Gastrocnemius medialis (tissue), 4 donors: ENCODE results near the gene C1QTNF7.

ENCODE experiments used
- POLR2A ChIP-seq, 2 donors: fragments of 450-650 bp; IDR thresholded peaks; one replicate each; pipeline ENCODE4 v1.6.1; 2017; ENCODE audit warnings: antibody characterized with exemption in 2 of 2, mild to moderate bottlenecking in 2 of 2, moderate library complexity in 2 of 2
- TF ChIP-seq, protein P1 (sequence below), 5 experiments: fragments of 450-650 bp in 3 of 5; fragments of 200-600 bp in 2 of 5; sonication (generic) in 2 of 5; IDR thresholded peaks in 4 of 5; conservative IDR thresholded peaks in 1 of 5; 1 replicate in 4 of 5; 2 replicates in 1 of 5; pipeline ENCODE4 v1.5.1; 2016 to 2019; ENCODE audit warnings: antibody characterized with exemption in 5 of 5, mild to moderate bottlenecking in 3 of 5, moderate library complexity in 3 of 5

DNA sequence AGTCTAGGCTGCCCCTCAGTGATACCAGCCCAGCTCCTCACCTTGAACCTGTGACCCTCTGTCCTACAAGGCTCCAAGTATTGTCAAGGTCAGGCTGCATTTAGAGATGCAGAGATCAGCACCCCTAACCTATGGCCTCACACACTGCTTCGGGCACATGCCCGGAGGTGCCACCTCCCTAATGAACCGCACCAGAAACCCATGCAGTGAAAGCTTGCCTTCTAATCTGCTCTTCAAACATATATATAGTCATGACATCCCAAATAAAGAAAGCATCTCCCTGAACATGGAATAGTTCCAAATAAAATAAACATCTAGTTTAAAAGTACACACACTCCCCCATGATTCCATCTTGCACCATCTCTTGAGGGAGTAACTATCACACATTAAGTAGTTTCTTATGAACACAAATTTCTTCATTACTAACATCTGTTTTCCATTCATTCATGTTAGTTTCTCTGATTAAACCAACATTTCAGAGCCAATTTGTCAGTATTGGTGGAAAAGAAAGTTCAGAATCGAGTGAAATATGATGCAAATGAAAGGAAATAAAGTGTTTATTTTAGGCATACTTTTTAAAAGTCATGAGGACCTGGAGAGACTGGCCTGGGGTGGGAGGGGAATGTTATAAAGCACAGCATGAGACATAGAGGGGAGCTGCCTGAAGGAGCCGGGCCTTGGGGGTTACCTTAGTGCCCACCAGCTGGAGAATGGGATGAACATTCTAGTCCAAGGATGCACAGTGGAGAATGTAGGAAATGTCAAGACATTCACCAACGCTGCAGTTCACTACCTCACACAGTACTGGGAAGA is 61.0 kb downstream of the C1QTNF7 start:
- TF ChIP-seq, protein P1, sequence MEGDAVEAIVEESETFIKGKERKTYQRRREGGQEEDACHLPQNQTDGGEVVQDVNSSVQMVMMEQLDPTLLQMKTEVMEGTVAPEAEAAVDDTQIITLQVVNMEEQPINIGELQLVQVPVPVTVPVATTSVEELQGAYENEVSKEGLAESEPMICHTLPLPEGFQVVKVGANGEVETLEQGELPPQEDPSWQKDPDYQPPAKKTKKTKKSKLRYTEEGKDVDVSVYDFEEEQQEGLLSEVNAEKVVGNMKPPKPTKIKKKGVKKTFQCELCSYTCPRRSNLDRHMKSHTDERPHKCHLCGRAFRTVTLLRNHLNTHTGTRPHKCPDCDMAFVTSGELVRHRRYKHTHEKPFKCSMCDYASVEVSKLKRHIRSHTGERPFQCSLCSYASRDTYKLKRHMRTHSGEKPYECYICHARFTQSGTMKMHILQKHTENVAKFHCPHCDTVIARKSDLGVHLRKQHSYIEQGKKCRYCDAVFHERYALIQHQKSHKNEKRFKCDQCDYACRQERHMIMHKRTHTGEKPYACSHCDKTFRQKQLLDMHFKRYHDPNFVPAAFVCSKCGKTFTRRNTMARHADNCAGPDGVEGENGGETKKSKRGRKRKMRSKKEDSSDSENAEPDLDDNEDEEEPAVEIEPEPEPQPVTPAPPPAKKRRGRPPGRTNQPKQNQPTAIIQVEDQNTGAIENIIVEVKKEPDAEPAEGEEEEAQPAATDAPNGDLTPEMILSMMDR (IDR thresholded peaks at IDR 0.05 in 4 of 5, conservative IDR thresholded peaks at IDR 0.05 in 1 of 5): no peak
- TF ChIP-seq POLR2A (IDR thresholded peaks at IDR 0.05): no peak
